HL-60/S4 treated with retinoic acid at 250 ng/mL for 4 days and 3 days (cell line): ENCODE data around the gene KRT3.

Experiments used
- in situ Hi-C: fragments of 300-500 bp; cut with MboI; formaldehyde crosslinking; loops from 2 replicates; pipeline ENCODE4 v1.7.0; 2022; ENCODE audit warnings: low sequenced_read_pairs

Gene KRT3

DNA sequence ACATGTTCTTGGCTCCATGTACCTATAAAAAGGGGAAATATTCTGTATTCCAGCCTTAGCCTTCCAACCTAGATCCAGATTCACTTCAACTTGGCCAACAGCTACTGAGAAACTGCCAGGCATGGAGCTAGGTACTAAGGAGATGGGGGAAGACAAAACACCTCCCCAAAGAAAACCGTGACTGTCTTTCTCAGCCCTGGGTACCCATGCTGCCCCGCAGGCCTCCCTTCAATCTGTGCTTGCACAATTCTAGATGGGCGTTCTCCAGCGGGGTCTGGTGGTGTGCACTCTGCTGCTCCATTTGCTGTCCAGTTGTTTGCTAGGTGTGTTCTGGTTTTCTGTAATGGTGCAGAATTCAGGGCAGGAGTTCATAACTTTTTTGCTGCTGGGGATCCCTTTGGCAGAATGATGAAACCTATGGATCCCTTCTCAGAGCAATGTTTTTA lies 18.8 kb upstream of the KRT3 start:
- in situ Hi-C loops = no loop called here

DNA sequence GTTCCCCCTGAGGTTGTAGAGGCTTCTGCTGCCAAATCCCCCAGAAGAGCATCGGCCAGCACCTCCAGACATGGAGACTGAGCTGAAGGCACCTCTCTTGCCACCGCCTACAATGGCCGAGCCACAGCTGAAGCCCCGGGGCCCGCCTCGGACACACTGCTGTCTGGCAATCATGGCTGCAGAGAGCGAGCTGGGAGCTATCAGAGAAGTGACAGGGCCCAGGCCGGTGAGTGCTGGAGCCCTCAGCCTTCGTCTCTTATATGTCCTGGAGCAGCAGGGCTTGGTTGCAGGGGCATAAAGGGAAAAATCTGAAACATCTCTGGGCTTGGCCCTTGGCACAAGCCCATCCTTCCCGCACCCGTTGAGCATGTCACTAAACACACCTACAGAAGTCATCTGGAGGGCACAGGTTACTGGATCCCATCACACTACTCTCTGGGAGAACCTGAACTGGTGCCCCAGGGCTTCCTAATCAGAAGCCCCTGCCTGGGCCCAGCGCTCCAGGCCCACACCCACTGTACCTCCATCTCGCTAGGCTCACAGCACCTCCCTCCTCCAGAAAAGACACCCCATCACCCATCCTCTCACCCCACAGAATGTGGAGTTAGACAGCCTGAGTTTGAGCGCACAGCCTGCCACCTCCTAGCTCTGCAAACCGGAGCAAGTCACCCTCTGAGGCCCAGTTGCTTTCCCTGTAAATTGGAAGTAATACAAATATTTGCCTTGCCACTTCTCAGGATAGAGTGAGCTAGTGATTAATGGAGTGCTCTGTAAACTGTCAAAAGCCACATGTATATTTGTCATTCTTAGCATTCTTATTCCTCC lies 18.2 kb upstream of the KRT3 start, which contains the start of gene KRT4:
Gene KRT4, minus strand, starts transcription at position 232 of the 825 bp plus-strand sequence. Its CDS starts 58 bp downstream, at position 174.
- in situ Hi-C loops = no loop called here

DNA sequence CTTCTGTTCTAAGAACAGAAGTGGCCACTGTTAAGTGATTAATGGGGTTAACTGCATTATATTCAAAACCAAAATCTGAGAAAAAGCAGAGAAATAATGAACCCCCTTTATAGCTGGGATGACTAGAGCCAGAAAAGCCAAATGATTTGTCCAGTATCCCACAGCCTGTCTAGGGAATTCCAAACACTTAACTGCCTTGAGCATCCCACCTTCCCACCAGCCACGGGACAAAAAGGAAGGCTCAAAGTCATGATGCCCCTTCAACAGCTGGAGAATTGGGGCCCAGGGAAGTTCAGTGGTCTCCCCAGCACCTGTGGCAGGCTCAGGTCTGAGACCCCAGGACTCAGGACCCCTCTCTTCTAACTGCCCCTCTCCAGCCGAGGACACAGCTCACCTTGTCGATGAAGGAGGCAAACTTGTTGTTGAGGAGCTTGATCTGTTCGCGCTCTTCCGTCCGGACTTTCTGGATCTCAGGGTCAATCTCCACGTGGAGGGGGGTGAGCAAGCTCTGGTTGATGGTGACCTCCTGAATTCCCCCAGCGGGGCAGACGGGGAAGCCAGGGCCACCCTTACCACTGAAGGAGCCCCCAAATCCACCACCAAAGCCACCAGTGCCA lies 17.4 kb upstream of the KRT3 start:
- in situ Hi-C loops = no loop called here

DNA sequence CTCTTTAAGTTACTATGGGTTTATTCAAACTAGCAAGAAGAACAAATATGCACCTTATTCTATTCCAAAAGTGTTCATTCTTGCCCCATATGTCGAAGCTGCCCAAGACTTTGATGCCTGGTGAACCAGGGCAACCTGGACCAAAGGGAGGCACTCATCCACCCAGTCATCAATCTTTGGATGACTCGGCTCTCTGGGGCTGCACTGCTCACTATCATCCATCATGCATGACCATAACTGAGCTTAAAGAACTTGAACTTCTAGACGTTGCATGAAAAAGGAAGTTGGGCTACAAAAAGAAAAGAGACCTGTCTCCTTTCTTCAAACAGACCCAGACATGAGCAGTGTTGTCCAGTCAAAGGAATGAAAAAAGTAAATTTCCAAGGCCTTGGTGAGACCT lies 16.8 kb upstream of the KRT3 start:
- in situ Hi-C loops = no loop called here

DNA sequence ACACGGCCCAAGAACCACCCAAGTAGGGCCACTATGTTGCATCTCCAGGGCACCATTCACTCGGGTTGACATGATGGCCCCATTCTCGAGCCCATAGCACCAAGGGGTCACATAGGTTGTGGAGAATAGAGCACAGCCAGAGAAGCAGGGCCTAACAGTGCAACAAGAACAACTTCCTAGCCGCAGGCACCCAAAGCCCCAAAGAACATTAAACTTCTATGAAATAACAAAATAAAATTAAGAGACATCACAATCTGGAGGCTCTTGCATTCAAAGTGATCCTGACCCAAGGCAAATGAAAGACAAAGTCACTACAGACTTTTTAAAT lies 16.1 kb upstream of the KRT3 start:
- in situ Hi-C loops = no loop called here

DNA sequence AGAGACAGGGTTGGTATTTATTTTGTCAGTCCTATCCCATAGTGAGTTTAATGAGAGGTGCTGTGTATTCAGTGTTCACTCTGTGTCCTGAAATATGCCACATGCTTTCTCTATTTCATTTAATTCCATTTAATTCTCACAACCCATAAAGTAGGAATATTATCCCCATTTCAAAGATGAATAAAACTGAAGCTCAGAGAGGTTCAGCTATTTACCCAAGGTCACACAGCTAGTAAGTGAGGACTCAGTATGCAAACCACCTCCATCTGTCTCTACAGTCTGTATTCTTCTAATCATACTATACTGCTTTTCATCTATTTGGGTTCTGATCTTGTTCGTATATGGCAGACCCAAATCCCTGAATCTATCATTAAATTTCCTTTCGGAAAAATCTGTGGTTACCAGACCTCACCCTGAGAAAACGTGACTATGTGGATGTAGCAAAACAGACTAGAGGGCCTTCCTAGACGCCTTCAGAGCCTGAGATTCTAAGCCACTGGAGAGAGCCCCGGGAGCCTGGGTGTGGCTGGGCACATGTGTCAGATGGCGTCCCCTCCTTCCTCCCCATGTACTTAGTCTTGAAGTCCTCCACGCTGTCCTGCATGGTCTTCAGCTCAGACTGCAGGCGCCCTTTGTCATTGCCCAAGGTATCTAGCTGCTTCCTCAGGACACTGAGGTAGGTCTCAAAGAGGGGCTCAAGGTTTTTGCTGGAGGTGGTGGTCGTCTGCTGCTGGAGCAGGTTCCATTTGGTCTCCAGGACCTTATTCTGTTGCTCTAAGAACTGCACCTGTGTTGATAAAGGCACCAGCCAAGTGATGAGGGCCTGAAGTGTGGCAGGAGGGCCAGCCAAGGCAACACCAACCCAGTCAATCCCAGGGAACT lies 15.5 kb upstream of the KRT3 start:
- in situ Hi-C loops = no loop called here

DNA sequence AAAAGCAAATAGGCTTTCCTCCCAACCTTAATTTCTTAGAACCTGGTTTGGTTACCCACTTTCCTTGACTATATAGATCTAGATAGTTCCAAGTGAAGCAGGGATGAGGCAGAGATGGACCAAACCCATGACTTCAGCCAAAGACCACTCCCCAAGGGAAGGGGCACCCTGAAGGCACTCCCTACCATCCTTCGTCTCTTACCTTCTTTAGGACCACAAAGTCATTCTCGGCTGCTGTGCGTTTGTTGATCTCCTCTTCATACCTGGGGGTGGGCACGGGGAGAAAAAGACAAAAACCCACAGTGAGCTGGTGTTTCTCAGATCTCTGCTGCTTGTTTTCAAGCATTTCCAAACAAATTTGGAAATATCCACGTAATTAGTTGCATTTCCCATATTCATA lies 14.6 kb upstream of the KRT3 start:
- in situ Hi-C loops = no loop called here

DNA sequence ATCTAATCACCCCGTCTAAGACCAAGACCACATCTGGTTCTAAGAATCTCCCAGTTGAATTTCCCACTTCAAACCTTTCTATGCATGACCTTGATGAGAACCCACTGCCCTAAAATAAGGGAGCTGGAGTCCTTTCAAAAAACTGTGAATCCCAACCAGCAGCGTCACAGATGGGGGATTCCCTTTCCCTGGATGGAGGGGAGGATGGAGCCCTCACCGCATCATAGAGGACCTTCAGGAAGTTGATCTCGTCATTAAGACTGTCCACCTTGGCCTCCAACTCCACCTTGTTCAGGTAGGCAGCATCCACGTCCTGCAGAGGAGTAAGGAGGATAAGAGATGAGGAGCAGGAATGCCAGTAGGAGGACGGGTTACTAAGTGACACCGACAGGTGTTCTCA lies 13.2 kb upstream of the KRT3 start:
- in situ Hi-C loops = no loop called here

DNA sequence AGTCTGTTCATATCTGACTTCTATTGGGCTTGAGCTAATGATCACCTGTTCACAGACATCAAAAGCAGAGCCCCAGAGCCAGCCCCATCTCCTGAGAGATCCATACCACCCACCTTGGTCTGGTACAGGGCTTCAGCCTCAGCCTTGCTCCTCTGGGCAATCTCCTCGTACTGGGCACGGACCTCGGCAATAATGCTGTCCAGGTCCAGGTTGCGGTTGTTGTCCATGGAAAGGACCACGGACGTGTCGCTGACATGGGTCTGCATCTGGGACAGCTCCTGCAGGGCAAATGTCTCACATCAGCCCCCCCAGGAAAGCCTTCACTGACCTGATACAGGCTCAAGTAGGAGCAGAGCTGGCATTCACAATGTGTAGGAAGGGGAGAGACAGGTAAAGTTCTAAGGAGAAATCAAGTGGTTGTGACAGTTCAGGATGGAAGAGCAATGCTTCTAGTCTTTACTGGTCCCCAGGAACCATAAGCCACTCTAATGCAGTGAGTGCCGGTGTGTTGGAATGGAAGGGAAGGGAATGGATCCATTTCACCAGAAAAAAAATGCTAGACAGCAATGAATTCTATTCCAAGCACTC lies 12.8 kb upstream of the KRT3 start:
- in situ Hi-C loops = no loop called here

DNA sequence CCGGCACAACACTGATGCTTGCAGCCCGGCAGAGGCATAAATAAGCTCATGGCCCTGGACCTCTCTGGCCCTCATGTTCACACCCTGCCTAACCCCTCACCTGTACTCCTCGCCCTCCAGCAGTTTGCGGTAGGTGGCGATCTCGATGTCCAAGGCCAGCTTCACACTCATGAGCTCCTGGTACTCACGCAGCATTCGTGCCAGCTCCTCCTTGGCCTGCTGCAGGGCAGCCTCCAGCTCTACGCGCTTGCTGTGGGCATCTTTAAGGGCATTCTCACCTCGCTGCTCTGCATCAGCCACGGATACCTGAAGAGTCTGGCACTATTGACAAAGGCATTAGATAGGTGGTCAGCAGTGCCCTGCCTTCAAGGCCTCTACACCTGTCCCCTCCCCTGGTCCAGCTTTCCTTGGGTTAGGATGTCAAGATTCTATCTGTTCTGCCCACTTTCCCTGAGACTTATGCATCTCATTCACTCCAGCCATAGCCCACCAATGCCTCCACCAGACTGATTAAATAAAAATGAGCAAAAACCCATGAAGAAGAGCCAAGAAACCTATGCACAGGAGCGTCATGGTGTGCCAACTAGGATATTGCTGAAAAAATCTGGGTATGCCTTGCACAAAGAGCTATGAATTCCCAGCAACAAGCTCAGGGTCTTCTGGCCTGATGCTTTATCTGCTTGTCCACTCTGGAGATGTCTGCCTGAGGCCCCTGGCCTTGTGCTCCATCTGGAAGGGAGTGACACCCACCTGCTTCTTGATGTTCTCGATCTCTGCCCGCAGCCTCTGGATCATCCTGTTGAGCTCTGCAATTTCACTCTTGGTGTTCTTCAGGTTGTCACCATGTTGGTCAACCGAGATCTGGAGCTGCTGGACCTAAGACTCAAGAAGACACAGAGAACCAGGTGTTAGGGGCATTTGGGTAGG lies 11.9 kb upstream of the KRT3 start:
- in situ Hi-C loops = no loop called here

DNA sequence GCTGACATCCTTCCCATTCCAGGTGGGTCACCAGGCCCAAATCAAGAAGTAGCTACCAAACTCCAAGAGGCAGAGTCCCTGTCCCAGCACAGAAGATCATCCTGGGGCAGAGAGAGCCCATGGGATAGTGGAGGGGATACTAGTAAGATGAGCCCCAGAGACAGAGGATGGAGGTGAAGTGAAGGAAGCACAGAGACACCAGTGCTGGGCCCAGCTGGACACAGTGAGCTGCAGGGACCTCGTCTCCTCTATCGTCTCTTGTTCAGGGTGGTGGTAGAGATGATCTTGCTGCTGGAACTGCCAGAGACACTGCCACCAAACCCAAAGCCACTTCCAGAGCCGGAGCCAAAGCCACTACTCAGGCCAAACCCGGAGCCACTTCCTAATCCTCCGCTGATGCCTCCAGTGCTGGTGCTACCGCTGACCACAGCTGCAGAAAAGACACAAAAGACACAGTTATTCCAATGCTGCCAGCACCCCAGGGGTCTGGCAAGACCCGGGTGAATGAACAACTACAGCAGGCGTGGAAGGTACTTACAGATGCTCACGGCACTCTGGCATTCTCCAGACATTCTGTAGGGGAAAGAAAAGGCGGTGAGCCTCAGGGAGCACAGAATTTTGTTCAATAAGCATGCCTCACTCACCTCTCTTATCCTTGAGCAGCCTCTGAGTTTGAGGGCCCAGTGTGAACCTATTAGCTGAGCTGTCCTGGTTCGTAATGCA lies 11.1 kb upstream of the KRT3 start:
- in situ Hi-C loops = no loop called here

DNA sequence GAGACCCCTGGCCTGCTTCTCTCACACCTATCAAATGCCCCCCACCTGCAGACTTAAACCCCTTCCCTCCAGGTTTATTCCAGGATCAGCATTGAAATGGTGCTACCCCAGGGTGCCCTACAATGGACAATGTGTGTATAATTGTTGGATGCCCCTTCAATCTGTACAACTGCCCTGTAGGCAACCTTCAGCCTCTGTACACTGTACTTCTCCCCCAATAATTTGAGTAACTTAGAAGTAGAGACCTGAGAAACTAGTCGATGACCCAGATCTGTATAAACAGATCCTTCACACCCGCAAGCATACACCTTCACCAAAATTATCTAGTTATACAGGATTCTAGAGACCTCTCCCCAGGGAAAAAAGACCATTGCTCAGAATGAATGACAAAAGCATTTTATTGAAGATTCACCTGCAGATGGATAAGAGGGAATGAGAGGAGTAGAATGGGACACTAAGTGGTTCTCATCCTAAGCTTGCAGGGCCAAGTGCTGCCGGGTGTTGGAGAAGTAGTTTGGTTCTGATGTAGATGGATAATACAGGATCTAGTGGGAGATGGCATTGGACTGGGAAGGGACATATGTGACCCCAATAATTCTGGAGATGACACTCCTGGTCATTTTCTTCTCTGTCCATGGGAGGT lies 10.4 kb upstream of the KRT3 start:
- in situ Hi-C loops = no loop called here

DNA sequence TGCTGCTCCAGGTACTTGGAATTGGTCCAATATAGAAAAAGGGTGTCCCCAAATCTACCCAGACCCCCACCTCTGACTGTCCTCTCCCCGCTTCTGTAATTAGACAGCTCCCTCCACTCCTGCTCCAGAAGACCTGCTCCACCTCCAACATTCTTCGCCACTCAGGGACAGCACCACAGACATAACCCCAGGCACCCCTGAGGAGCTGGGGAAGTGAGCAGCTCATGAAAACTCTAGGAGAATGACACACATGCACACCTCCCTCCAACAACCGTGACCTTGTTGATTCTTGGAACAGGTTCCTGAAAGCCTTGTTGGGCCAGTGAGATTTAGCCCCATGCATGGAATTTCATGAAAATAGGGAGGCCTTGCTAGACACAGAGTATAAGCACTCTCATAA lies 9.8 kb upstream of the KRT3 start:
- in situ Hi-C loops = no loop called here

DNA sequence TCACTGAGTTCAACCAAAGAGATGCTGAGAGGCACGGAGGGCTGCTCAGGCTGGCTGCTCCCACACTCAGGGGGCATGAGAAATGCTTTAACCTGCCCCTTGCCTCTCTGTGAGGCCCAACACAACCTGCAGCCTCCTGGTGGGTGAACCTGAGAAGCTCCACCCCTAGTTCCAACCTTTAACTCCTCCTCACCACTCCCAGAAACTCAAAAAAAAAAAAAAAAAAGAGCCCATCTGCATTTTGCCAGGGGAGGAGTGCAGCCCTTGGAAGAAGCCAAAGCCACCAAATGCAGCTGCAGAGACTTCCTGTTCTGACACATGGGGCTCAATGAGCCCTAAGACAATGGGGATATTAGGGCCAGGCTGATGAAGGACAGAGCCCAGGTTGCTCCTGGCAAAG lies 9.1 kb upstream of the KRT3 start:
- in situ Hi-C loops = no loop called here

DNA sequence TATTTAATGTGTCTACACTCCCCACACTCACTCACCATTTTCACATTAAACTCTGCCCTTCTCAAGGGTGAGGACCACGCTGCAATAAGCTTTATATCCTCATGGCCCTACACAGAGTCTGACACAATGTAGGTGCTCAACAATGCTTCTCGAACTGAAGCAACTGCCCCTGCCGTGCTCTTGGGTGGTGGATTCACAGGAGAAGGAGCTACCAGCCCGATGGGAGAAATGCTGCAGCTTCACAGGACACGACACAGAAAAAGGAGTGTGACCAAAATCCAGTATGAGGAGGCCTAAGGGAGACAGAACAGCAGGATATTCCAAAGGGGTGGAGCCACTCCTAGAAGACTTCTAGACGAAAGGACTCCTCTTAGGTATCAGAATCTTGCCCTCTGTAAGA lies 6.5 kb upstream of the KRT3 start:
- in situ Hi-C loops = no loop called here

DNA sequence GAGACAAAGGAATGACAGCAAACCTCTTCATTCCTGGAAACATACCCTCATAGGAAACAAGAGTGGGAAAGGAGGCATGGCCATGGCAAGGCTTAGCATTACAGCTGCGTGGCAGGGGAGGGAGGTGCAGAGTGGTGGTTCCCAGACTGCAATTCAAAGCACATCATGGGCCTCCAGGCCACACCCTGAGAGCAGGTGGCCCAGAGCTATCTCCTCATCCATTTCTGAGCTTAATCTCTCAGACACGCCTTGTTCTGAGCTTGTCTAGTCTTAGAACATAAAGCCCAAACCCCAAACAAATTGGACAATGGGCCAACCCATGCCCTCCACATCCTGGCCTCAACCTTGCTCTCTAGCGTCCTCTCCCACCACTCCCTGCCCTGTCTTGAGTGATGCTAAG lies 5.9 kb upstream of the KRT3 start:
- in situ Hi-C loops = no loop called here

DNA sequence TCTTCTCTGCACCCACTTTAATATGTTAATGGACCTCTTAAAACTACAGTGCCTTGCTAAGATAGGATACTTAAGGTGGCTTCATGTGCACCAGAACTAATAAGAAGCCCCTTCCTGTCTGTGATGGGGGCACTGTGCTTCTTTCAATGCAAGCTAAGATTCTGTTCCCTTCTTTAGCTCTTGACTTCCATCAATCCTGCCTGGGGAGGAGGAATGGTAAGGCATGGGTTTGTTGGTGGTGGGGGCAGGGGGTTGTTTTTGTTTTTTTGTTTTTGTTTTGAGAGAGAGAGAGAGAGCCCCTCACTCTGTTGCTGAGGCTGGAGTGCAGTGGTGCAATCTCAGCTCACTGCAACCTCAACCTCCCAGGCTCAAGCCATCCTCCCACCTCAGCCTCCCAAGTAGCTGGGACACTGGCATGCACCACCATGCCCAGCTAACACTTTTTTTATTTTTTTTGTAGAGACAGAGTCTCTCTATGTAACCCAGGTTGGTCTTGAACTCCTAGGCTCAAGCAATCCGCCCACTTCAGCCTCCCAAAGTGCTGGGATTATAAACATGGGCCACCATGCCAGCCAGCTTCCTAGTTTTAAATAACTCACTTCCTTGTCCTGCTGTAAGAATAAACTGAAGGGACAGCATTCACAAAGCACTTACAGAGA lies 4.5 kb upstream of the KRT3 start:
- in situ Hi-C loops = no loop called here

DNA sequence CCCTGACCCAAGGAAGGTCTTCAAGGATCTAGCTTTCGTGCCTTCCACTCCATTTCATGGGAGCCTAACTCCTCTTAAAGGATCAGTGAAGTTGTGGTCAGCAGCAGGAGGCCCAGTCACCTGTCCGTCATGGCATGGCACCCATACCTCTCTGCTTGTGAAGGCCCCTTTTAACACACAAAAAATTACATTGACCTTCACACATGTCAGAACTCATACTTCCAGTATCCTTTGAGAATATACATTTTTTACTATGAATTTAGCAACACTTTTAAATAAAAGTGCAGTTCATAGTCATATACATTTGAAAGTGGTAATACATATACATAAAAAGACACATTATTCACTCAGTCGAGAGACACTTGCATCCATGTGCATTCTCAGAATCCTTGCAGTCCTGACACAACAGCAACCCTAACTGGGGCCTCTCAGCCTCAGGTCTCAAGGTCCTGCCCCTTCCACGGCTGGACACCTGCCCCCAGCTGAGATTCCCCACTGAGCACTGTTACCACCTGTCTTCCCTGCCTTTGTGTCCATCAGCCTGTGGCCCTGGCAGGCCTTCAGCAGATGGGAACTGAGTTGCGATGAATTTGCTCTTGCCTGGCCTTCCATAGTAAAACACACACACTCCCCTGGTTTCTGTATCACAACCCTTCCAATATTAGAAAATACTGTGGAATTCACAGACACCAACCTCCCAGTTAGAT lies 3.7 kb upstream of the KRT3 start:
- in situ Hi-C loops = no loop called here
